ENCODE results near the gene WNK3.

GRCh38 chrX:54208531-54208930 lies 149.3 kb downstream of the WNK3 start:
- TF ChIP-seq, protein P1, sequence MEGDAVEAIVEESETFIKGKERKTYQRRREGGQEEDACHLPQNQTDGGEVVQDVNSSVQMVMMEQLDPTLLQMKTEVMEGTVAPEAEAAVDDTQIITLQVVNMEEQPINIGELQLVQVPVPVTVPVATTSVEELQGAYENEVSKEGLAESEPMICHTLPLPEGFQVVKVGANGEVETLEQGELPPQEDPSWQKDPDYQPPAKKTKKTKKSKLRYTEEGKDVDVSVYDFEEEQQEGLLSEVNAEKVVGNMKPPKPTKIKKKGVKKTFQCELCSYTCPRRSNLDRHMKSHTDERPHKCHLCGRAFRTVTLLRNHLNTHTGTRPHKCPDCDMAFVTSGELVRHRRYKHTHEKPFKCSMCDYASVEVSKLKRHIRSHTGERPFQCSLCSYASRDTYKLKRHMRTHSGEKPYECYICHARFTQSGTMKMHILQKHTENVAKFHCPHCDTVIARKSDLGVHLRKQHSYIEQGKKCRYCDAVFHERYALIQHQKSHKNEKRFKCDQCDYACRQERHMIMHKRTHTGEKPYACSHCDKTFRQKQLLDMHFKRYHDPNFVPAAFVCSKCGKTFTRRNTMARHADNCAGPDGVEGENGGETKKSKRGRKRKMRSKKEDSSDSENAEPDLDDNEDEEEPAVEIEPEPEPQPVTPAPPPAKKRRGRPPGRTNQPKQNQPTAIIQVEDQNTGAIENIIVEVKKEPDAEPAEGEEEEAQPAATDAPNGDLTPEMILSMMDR (conservative IDR thresholded peaks at IDR 0.05; ENCODE audit: low read length) = no peak
- no peak for TF ChIP-seq EZH2phosphoT487 (IDR thresholded peaks at IDR 0.05; ENCODE audit: borderline replicate concordance, low read depth, low read length)
